Stimulated activated CD8-positive, alpha-beta memory T cell treated with anti-CD3 and anti-CD28 coated beads, Interleukin-4, amount 100 ng/mL, for 48 hours (primary cell): Measurements from ENCODE around the gene MGAT5.
A peak's percentile ranks its signal among the peaks of the same experiment; 100 is the strongest.

Experiments
- DNase-seq: peaks from one replicate; pipeline ENCODE4 v3.0.0-alpha.2; 2020

The MGAT5 gene

DNA sequence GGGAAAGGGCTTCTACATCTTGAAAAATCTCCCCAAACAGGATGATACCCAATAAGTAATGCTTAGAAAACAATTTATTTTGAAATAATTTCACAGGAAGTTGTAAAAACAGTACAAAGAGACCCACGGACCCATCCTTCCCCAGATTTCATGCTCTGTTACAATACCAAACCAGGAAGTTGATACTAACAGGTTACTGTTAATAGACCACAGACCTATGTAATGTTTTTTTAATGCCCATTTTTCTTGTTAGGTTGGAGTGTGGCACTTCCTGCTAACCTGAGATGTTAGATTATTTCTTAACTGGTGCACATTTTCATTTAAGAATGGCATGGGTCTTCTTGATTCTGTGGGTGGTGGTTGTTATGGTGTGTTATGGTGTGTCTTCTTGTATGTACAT, 21.4 kb upstream of the MGAT5 start:
- no peak for DNase-seq

DNA sequence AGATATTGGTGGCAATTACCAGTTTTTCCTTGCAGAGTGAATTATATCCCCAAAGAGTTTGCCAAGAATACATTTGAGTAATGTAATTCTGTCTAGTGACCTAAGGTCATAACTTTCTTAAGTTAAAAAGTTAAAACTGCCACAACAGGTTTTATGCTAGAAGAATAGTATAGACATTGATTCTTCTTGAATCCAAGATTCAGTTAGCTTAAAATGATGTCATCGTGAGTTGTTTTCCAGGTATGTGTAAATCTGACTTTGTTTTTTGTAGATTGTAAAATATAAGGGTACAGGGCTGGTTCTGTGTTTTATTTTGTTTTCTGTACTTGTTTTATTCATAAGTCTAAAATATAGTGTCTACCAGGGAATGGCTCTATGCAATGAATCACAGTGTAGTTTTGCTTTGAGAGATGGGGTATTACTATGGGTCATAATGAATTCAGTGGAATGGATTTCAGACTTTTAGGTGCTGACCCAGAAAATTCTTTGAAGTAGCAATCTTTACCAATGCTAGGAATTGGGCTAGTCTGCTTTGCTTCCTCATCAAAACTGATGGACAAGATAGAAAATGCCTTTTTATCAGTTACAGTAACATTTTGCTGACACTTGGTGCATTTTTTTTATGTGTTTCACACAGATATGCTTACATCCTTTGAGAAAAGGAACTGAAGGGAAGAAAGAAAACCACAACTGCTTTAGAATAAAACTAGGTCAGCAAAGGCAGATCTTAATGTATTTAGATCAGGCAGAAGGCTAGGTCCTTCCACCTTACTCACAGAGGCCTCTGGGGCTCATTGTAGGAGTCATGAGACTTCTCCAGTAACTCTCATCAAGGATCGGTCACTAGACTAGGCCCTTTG, 20.8 kb upstream of the MGAT5 start:
- DNase-seq: no peak

DNA sequence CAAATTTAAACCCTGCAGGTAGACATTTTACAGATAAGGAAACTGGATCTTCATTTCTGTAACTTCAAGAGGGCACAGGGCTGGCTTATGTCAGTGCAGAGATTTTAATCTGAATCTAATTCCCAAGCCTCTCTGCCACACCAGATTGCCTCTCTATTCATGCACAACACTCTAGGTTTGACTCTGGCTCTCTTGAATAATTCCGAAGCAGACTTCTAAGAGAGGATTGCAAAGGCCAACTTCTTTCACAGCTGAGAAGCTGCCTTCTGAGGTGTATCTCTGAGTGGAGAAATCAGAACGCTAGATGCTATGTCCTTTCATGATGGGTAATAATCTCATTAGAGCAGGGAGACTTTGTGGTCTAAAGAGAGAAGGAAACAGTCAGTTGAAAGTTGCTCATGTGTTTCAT, 20.1 kb upstream of the MGAT5 start:
- no peak for DNase-seq

DNA sequence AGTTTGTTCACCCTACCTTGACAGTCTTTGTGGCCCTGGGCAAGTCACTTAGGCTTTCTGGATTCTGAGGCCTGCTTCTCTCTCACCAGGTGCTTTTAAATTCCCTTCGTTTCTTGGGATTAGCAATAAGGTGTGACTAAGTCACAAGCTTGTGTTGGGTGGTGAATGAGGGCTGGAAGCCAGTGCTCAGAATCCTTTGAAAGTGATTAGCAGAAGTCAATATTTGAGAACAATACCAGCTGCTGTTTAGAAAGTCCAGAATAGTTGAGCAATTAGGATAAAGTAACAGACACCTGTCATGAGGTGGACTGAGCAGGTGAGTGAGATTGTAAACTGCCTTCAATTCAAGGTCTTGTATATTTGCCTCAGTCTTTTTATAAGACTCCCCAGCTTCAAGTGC, 19.3 kb upstream of the MGAT5 start:
- DNase-seq: no peak

DNA sequence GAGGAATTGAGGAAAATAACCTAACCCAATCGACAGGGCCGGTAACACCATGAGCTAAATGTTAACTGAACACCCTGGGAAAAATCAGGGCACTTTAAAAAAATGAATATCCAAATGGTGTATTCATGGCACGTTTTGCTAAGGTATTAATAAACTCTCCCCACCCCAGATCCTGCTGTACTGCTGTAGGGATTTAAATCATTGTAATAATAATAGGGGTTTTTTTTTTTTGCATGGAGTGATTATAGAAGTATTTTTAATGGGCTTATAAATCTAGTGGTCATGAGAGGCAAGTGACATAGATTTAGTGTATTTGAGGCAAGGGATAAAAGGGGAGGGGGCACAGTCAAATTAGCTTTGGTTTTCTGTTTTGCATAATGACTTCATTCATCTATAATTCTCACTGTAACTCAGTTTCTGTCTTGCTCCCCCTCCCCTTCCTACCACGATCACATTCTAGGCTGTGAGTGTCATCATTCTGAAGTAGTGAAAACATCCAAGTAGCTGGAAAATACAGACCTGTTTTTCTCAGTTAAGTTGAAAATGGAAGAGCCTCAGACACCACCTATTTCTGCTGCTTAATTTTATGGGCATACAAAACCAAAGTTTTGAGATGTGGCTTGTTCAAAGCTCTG, 18.2 kb upstream of the MGAT5 start:
- no peak for DNase-seq

DNA sequence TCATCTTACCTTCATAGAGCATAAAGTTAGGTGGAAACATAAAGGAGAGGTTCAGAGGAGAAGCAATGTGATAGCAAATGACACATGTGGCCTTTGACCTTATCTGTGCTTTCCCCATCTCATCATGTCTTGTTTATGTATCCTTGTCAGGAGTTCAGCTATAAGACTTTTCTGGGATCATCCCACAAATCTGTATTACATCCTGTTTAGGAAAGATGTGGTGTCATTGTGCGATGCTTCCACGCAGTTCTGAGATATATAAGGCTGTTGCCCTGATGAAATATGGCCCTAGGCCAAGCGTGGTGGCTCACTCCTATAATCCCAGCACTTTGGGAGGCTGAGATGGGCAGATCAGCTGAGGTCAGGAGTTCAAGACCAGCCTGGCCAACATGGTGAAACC, 15.5 kb upstream of the MGAT5 start:
- DNase-seq: no peak

DNA sequence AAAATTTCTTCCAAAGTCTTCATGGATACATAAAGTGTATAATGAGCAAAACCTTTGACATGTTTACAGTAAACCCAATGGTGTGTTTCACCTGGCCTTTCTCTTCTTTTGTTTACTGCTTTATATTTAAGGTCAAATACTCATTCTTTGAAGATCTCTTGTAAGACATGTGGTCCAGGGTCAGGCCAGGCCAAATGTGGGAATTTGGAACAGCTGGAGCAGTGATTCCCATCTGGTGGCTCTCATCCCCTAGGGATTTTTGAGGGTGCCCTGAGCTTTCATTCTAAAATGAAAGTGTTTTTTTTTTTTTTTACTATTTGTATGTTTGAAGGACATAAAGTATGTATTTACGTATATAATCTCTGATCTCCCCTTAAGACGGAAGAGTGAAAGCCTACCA, 13.8 kb upstream of the MGAT5 start:
- no peak for DNase-seq

DNA sequence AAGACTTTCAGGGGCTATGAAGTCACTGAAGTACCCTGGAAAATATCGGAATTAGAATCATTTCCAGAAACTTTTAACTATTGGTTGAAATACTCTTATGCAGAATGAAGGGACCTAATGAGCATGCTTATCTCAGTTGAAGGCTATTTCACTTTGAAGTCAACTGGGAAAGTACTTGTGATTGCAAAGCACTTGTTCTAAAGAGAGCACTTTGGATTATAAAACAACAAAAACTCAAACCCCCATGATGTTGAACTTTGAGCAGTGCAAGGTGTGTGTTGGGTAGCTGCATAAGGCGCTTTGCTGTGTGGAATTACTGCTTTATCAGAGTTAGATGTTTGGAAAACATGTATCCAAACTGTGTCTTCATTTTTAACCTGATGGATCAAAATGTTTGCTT, 12.0 kb upstream of the MGAT5 start:
- DNase-seq: no peak

DNA sequence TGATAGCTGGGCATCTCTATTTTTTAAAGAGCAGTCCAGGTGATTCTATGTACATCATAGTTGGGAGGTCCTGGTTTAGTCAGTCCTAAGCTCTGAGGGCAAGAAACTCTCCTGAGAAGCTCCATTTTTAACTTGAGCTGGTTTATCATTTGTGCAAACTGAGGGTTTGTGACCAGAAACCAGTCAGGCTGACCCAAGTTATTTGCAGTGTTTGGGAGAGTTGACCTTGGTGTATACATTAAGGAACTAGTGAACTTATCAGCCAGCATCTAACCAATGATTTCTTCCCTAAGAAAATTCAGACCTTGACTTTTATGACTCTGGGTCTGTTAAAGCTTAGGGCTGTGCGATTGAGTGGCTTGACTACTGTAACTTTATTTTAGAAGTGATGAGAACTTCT, 10.6 kb upstream of the MGAT5 start:
- no peak for DNase-seq

DNA sequence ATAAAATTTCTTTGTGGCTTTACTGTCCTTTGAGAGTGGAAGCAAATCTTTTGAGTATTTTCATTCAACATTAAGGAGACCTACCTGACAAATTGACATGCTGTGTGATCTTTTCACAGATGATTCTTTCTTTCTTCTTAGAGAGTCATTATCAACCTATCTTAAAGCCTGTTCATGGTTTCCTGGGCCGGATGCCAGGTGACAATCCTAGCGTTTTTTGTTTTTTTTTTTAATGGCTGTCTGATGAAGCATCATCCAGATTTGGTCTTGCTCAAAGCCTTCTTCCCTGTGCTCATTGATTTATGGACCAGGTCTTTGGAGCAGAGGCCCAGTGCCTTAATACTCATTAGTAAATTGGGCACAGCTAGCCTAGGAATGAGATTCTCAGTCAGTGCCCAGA, 9.8 kb upstream of the MGAT5 start:
- DNase-seq: no peak

DNA sequence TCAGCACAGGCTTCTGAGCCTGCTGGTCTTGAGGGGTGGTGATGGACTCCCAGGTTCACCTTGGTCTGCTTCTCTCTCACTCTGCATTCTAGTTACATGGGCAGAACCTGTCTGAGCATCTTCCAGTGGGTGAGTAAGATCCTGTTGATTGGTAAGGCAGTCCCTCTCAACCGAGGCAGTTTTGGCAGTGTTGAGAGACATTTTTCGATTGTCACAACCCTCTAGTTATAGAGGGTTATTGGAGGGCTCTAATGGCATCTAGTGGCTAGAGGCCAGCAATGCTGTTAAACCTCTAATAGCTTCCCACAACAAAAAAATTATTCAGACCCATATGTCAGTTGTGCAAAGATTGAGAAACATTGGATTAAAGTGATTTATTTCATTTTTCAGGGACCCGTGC, 9.3 kb upstream of the MGAT5 start:
- no peak for DNase-seq

DNA sequence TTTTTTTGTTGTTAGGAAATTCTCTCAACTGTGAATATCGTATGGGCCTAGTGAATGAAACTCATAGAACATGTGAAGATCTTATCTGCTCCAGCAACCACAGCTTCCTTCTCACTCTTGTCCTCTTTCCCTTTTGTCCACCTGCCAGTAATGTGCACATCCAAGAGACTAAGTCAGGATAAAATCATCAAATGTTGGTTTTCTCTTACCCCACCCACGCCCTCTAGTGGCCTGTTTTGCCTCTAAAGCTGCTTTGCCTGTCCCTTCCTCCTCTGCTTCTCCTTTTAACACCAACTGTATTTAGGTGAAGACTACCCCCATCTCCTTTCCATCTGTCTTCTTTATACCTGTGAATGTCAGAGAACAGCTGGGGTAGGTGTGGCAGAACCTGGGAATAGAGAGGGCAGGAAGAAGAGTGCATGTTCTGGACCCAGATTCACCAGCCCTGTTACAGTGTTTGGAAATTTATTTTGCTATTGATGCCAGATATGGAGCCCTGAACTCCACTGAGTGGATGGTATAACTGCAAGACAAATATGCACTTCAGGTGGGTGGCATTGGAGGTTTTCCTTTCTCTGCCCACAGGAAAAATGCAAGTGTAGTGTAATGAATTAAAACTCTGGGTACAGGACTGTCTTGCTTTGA, 8.4 kb upstream of the MGAT5 start:
- DNase-seq: peak; percentile 89

DNA sequence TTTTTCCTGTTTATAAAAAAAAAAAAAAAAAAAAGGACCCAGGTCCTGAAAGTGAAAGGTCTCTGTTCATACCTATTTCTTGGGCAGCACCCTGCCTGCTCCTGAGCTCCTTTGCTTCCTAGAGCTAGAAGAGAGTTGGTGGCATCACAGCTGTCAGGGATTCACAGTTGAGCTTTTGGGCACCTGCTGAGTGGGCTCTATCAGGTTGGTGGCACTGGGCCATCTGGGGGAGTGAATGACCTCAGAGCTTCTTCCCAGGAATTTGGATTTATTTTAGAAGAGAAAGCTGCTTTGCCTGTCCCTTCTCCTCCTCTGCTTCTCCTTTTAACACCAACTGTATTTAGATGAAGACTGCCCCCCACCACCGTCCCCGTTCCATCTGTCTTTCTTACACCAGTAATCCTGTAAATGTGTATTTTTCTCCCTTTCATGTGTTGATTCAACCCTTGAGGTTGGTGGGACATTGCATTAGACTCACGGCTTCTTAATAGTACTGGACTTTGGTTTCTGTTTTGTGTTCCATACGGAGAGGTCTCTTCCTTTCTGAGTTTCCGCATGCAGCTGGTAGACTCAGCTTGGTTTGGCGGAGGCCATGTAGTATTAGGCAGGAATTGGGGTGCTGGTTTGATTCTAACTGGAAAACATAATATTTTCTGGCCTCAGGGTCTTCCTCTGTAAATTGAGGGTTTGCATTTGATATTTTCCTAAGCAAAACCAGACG, 7.6 kb upstream of the MGAT5 start:
- DNase-seq: no peak

DNA sequence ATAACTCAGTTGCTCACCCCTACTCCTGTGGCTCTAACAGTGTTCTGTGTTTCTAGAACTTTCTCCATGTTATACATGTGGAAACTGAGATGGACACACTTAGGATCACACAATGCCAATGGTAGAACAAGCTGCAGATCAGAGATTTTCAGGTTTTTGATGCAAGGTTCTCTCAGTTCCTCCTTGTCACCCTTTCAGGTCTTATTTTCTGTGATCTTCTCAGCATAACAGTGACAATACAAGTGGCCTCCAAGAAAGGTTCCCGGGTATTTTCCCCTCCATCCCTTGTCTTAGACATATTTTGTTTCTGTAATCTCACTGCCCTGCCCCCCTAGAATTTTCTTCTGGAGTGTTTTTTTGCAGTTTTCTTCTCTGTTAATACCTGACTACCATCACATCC, 6.2 kb upstream of the MGAT5 start:
- DNase-seq: no peak

DNA sequence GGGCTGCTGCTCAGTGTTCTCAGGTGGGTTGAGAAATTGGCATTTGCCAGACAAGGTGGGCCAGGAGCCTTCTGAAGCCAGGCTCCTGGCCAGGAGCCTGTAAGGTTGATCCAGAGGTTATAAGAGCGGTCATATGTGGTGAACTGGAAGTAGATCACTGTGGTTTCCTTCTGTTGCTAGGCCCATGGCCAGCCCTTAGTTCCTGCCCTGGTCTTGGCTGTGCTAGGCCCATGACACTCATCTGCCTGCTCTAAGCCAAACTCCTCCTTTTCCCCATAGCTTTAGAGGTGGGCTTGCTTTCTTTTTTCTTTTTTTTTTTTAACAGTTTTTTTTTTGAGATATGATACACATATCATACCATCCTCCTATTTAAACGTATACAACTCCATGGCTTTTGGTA, 5.0 kb upstream of the MGAT5 start:
- no peak for DNase-seq

DNA sequence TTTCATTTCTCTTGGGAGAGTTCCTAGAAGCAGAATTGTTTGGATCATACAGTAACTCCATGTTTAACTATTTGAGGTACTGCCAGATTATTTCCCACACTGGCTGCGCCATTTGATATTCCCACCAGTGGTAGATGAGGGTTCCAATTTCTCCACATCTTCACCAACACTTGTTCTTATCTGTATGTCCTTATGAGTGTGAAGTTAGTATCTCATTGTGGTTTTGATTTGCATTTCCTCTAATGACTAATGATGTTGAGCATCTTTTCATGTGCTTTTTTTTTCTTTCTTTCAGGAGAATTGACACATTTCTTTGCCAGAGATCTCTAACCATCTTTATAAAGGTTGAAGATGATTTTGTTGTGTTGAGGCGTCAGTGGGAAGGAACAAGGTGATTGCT, 4.1 kb upstream of the MGAT5 start:
- no peak for DNase-seq

DNA sequence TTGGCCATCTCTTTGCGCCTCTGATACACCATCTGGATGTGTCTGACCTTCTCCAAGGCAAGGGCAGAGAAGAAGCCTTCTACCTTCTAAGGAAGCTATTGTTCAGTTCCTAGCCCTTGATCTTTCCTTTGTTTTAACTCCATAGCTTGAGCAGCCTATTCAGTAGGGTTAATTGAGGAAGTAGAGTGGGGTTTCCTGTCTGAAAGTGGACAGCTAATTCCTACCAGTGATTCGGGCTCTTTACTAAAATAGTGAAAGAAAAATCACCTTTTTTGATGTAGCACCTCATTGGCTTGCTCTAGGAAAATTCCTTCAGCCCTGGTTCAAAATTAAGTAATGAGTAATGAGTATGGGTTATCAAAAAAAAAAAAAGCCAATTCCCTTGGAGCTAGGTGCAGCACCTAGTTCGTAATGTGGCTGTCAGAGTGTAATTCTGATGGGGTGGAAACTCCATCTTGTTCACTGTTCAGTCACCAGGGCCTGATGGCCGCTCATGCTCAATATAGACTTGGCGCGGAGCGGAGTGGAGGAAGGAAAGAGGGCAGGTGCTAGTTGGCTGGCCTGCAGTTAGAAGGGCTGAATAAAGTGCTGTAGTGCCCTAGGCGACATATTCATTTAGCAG, 2.9 kb upstream of the MGAT5 start:
- DNase-seq: no peak

DNA sequence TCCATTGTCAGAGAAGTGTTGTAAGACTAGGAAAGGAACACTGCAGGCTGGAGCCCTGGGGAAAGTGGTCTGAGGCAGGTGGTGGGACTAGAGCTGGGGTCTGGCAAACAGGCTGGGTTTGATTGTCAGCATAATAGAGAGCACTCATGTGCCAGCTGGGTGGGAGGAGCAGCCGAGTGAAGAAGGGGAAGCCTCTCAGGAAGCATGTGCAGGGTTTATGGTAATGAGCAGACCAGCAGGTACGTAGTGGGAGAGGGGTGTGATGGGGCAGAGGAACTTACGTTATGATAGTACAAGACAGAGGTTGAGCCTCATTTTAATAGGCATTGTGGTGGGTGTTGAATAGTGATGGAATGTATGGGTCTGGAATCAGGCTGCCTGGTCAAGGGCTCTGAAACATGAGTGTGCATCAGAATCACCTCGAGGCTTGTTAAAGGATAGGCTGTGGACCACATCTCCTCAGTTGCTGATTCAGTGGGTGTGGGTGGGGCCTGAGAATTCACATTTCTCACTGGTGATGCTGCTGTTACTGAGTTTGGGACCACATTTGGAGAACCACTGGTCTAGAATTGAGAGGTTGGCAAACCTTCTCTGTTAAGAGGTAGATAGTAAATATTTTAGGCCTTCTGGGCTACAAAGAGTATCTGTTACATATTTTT, 1.7 kb upstream of the MGAT5 start:
- DNase-seq: peak; percentile 77

DNA sequence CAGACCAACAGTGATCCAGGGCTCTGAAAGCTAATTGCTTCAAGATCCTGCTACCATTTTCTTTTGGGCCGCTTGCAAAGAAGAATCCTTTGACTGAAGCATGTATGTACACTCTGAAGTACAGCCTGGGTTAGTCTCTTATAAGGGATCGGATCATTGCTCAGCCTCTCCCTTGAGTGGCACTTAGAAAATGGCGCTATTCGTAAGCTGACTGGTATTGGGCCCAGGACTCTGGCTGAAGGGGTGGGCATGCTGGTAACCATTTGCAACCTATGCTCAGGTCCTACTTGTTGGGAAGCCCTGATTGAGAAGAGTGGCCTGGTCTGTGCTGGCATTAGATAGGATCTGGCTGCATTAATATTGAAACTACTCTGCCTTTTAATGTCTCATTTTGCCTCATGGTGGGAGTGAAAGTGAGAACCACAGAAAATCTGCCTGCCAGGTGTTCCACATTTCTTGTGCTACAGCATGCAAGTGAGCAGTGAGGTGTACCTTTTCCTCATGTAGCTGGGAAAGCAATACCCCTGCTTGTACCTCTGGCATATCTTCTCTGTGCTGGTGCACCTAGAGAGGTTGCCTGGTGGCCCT, 661 bp upstream of the MGAT5 start:
- DNase-seq: no peak

DNA sequence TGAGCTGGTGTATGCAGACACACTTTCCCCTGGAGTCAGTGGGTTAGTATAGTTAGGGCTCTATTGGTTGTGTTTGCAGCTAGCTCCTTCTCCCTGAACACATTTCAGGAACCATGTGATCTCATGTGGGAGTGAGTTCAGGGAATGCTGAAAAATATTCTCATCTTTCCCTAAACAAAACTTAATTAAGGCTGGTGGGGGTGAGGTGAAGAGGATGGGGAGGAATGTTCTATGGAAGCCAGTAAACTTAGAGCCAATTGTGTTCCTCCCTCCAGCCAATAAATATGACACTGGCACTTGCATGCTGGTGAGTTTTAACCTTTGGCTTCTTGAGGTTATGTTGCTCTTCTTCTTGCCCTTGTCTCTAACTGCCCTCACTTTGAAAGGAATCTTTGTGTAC, 952 bp downstream of the MGAT5 start:
- DNase-seq: no peak

DNA sequence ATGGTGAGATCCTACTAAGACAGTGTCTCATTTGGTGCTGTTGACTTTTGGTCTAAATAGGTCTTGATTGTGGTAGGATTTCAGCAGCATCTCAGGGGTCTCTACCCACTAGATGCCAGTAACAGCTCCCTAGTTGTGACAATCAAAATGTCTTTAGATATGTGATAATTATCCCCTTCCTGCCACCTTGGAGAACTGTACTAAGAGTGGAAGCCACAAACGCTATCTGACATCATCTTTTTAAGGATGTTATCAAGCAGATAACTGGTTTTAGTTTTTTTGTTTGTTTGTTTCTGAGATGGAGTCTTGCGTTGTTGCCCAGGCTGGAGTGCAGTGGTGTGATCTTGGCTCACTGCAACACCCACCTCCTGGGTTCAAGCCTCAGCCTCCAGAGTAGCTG, 3.1 kb downstream of the MGAT5 start:
- DNase-seq: no peak

DNA sequence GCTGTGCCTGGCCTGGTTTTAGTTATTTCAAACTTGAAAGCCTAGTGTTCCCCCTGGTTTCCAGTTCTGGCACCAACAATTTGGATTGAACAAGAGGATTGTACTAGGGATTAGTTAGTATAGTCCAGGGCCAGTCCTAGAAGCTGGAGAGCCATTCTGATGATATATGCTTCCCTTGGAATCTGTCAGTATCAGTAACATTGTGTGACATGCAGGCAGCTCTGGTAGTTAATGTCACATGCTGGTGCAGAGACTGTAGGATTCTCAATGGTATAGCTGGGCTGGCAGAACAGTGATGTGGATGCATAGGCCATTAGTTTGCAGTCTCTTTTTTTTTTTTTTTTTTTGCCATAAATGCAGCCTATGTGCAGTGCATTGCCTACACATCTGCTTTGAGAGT, 3.6 kb downstream of the MGAT5 start:
- no peak for DNase-seq
